ENCODE measurements around the gene NEDD8. TPM values are rescaled to one million over a fixed set of nuclear protein-coding genes. Genes with fewer than 3 reads are reported as not detected.

Gene NEDD8
- polyA plus RNA-seq, 1 donor from 2014 or later: 431 TPM

DNA sequence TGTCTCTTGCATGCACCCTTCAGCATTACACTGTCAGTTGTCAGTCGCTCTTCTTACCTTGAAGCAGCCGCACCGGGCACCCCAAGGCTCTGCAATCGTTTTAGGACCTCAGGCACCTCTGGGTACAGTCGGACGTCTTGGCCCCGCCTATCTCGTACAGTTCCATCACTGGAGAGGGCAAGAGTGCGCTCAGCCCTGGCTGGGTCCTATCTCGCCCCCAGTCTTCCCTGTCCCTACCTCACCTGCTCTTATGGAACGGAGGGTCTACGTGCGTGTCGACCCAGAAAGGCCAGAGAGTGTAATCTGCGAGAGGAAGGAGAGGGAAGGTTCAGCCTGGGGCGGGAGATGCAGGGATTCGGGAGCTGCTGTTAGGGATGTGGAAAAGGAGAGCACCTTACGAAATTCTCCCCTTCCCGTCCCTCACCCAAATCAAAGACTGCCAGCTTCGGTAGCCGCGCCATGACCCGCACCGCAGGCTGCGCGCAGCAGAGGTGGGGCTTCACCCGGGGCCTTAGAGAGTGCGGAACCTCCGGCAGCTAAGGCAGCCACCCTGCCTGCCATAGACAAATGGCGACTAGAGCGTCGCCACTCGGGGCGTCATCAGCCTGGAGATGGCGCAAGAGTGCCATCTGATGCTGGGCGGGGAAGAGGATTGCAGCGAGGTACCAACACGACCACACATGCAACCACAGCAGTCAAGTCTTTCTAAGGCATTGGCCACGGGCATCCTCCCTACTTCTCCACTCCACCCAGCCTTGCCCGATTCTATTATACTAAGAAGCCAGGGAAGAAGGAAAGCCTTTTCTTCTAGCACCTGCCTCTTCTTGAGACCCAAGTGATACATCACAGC lies 16.4 kb downstream of the NEDD8 start, which contains the start of gene MDP1:
Gene MDP1 (minus strand): TSS at position 572 of the 850 bp plus-strand sequence. CDS start 111 bp downstream, at position 461.
- H3K36me3 ChIP-seq (ENCODE audit: insufficient read depth, low read length): no peaks in the 10 kb centered on the region
- H3K4me3 ChIP-seq (ENCODE audit: low read length): peak within 1 kb of the TSS; percentile 86
- no peaks in the 10 kb centered on the region for H3K9me2 ChIP-seq (ENCODE audit: insufficient read depth, low read length)
- no peaks in the 10 kb centered on the region for H3K9me3 ChIP-seq (ENCODE audit: low read length)
- H4K20me1 ChIP-seq (ENCODE audit: insufficient read depth): no peaks in the 10 kb centered on the region
- TF ChIP-seq MXI1 (conservative IDR thresholded peaks at IDR 0.05; ENCODE audit: poor library complexity, severe bottlenecking) (peak; percentile 73), POLR2AphosphoS5 (IDR thresholded peaks at IDR 0.05) (peak; percentile 90), EP300 (conservative IDR thresholded peaks at IDR 0.05; ENCODE audit: poor library complexity, severe bottlenecking) (no peak), RAD21 (conservative IDR thresholded peaks at IDR 0.05) (peak; percentile 71), TAF1 (IDR thresholded peaks at IDR 0.05; ENCODE audit: low read depth) (peak; percentile 98), SMC3 (conservative IDR thresholded peaks at IDR 0.05; ENCODE audit: poor library complexity) (peak; percentile 69), EZH2 (IDR thresholded peaks at IDR 0.05; ENCODE audit: borderline replicate concordance, insufficient read depth, low read length, poor library complexity, severe bottlenecking) (no peak)
- TF ChIP-seq, protein P1, sequence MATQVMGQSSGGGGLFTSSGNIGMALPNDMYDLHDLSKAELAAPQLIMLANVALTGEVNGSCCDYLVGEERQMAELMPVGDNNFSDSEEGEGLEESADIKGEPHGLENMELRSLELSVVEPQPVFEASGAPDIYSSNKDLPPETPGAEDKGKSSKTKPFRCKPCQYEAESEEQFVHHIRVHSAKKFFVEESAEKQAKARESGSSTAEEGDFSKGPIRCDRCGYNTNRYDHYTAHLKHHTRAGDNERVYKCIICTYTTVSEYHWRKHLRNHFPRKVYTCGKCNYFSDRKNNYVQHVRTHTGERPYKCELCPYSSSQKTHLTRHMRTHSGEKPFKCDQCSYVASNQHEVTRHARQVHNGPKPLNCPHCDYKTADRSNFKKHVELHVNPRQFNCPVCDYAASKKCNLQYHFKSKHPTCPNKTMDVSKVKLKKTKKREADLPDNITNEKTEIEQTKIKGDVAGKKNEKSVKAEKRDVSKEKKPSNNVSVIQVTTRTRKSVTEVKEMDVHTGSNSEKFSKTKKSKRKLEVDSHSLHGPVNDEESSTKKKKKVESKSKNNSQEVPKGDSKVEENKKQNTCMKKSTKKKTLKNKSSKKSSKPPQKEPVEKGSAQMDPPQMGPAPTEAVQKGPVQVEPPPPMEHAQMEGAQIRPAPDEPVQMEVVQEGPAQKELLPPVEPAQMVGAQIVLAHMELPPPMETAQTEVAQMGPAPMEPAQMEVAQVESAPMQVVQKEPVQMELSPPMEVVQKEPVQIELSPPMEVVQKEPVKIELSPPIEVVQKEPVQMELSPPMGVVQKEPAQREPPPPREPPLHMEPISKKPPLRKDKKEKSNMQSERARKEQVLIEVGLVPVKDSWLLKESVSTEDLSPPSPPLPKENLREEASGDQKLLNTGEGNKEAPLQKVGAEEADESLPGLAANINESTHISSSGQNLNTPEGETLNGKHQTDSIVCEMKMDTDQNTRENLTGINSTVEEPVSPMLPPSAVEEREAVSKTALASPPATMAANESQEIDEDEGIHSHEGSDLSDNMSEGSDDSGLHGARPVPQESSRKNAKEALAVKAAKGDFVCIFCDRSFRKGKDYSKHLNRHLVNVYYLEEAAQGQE (IDR thresholded peaks at IDR 0.05; ENCODE audit: borderline replicate concordance): peak; percentile 89
- TF ChIP-seq, protein P2, sequence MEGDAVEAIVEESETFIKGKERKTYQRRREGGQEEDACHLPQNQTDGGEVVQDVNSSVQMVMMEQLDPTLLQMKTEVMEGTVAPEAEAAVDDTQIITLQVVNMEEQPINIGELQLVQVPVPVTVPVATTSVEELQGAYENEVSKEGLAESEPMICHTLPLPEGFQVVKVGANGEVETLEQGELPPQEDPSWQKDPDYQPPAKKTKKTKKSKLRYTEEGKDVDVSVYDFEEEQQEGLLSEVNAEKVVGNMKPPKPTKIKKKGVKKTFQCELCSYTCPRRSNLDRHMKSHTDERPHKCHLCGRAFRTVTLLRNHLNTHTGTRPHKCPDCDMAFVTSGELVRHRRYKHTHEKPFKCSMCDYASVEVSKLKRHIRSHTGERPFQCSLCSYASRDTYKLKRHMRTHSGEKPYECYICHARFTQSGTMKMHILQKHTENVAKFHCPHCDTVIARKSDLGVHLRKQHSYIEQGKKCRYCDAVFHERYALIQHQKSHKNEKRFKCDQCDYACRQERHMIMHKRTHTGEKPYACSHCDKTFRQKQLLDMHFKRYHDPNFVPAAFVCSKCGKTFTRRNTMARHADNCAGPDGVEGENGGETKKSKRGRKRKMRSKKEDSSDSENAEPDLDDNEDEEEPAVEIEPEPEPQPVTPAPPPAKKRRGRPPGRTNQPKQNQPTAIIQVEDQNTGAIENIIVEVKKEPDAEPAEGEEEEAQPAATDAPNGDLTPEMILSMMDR (IDR thresholded peaks at IDR 0.05; ENCODE audit: poor library complexity, severe bottlenecking): peak; percentile 90
- peaks cover 2% of the 10 kb centered on the region for H3K79me2 ChIP-seq (replicated peaks; ENCODE audit: insufficient read depth, low read length)
- peak within 1 kb of the TSS; percentile 96 for H3K27ac ChIP-seq (ENCODE audit: low read length)
- peak within 1 kb of the TSS; percentile 96 for H3K9ac ChIP-seq (ENCODE audit: low read length)
- H2AFZ ChIP-seq (ENCODE audit: low read depth, low read length): peak within 1 kb of the TSS; percentile 96
- no peaks in the 10 kb centered on the region for H3F3A ChIP-seq (ENCODE audit: insufficient read depth, low read length, poor library complexity, severe bottlenecking)
- no peaks in the 10 kb centered on the region for H3K27me3 ChIP-seq (ENCODE audit: insufficient read depth, low read depth, low read length)
- H3K4me2 ChIP-seq (ENCODE audit: low read length): peak within 1 kb of the TSS; percentile 79

DNA sequence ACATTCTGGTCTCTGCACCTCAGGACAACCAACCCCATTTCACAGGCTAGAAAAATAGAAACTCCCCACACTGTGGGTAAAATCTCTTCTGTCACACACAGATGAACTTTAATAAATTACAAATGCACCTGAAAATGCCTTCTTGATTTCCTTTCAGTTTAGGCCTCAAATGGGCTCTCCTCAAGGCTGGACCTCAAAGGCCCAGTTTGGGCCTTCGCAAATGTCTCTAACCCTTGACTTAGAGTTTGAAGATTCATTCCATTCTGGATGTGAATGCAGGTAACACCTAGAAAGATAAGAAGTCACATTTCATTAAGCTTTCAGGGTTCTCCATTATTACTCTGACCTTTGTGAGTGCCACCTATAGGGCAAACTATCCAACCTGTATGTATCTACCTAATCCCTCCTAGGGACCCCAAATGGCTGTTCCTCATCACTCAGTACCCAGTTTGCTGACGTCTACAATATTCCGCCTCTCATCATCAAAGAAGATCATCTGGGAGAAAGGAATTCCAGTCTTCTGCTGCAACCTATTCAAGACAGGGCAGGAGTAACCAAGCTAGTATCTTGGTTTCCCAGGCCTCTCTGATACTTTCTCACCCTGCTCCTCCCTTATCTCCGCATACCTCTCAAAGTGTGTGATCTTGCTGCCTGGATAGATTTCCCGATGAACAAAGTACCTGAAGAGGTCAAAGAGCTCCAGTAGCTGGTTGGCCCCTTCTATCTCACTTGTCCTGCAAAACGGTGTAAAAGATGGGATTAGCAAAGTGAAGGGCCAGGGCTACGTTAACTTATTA lies 18.1 kb downstream of the NEDD8 start:
- no peak overlapping the region for H2AFZ ChIP-seq (ENCODE audit: low read depth, low read length)
- H3K79me2 ChIP-seq (replicated peaks; ENCODE audit: insufficient read depth, low read length): peaks cover 2% of the 10 kb centered on the region
- TF ChIP-seq RAD21 (conservative IDR thresholded peaks at IDR 0.05) (no peak), SMC3 (conservative IDR thresholded peaks at IDR 0.05; ENCODE audit: poor library complexity) (no peak), POLR2AphosphoS5 (IDR thresholded peaks at IDR 0.05) (no peak), EP300 (conservative IDR thresholded peaks at IDR 0.05; ENCODE audit: poor library complexity, severe bottlenecking) (no peak), TAF1 (IDR thresholded peaks at IDR 0.05; ENCODE audit: low read depth) (no peak), MXI1 (conservative IDR thresholded peaks at IDR 0.05; ENCODE audit: poor library complexity, severe bottlenecking) (no peak), EZH2 (IDR thresholded peaks at IDR 0.05; ENCODE audit: borderline replicate concordance, insufficient read depth, low read length, poor library complexity, severe bottlenecking) (no peak)
- TF ChIP-seq, protein P1 (IDR thresholded peaks at IDR 0.05; ENCODE audit: borderline replicate concordance): no peak
- TF ChIP-seq, protein P2 (IDR thresholded peaks at IDR 0.05; ENCODE audit: poor library complexity, severe bottlenecking): no peak
- H3K4me3 ChIP-seq (ENCODE audit: low read length): peak overlapping the region; percentile 86
- no peaks in the 10 kb centered on the region for H3K9me3 ChIP-seq (ENCODE audit: low read length)
- no peaks in the 10 kb centered on the region for H3F3A ChIP-seq (ENCODE audit: insufficient read depth, low read length, poor library complexity, severe bottlenecking)
- H4K20me1 ChIP-seq (ENCODE audit: insufficient read depth): no peaks in the 10 kb centered on the region
- H3K9ac ChIP-seq (ENCODE audit: low read length): peak overlapping the region; percentile 88
- no peaks in the 10 kb centered on the region for H3K36me3 ChIP-seq (ENCODE audit: insufficient read depth, low read length)
- no peaks in the 10 kb centered on the region for H3K9me2 ChIP-seq (ENCODE audit: insufficient read depth, low read length)
- H3K27me3 ChIP-seq (ENCODE audit: insufficient read depth, low read depth, low read length): no peaks in the 10 kb centered on the region
- H3K27ac ChIP-seq (ENCODE audit: low read length): peak overlapping the region; percentile 92
- peak overlapping the region; percentile 41 for H3K4me2 ChIP-seq (ENCODE audit: low read length)
